ENCODE data around the gene GPATCH11. TPM values are rescaled to one million over a fixed set of nuclear protein-coding genes. Genes with fewer than 3 reads are reported as not detected.

GPATCH11 gene
- total and polyA plus RNA-seq, 7 donors: 3.7 to 11.8 (median 4.9) TPM

GRCh38 chr2:37085731-37086147 is 1.4 kb downstream of the GPATCH11 start:
- intact Hi-C loops (cut with DNase I): loop anchor here (10.0 kb wide), 1 partner anchor 149 kb away; the partner anchor contains the start of genes CEBPZ and NDUFAF7
- peaks cover 4 to 36% (median 10%) of the 10 kb centered on the region in 4 donors for H3K36me3 ChIP-seq
- no peak for DNase-seq
- H3K4me1 ChIP-seq: peaks cover 0 to 25% (median 20%) of the 10 kb centered on the region in 4 donors
- WGBS, 2 donors: 79 to 80% methylated on average over 1 of the region's 1 CpG
- H3K4me3 ChIP-seq: no peak overlapping the region
- no peak overlapping the region for H3K27ac ChIP-seq
- no peaks in the 10 kb centered on the region for H3K9me3 ChIP-seq
- TF ChIP-seq, protein P1, sequence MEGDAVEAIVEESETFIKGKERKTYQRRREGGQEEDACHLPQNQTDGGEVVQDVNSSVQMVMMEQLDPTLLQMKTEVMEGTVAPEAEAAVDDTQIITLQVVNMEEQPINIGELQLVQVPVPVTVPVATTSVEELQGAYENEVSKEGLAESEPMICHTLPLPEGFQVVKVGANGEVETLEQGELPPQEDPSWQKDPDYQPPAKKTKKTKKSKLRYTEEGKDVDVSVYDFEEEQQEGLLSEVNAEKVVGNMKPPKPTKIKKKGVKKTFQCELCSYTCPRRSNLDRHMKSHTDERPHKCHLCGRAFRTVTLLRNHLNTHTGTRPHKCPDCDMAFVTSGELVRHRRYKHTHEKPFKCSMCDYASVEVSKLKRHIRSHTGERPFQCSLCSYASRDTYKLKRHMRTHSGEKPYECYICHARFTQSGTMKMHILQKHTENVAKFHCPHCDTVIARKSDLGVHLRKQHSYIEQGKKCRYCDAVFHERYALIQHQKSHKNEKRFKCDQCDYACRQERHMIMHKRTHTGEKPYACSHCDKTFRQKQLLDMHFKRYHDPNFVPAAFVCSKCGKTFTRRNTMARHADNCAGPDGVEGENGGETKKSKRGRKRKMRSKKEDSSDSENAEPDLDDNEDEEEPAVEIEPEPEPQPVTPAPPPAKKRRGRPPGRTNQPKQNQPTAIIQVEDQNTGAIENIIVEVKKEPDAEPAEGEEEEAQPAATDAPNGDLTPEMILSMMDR (IDR thresholded peaks at IDR 0.05): no peak
- TF ChIP-seq POLR2A (IDR thresholded peaks at IDR 0.05): no peak
- no peak for TF ChIP-seq EP300 (IDR thresholded peaks at IDR 0.05)
- TF ChIP-seq POLR2AphosphoS5 (IDR thresholded peaks at IDR 0.05): no peak
- H3K27me3 ChIP-seq: no peaks in the 10 kb centered on the region

- Histone ChIP-seq H3K27ac (no peak overlapping the region), H3K4me3 (no peak overlapping the region), H3K4me1 (peaks cover 0 to 10% (median 4%) of the 10 kb centered on the region in 4 donors), H3K9me3 (no peaks in the 10 kb centered on the region), H3K27me3 (no peaks in the 10 kb centered on the region), H3K36me3 (peaks cover 9 to 72% (median 25%) of the 10 kb centered on the region in 4 donors)
- intact Hi-C loops (cut with DNase I): no loop called here
- TF ChIP-seq, protein P1 (IDR thresholded peaks at IDR 0.05): no peak
- DNase-seq: no peak
- 61 to 89% methylated on average over 4 of the region's 4 CpGs for WGBS, 2 donors
Measured at GRCh38 chr2:37090019-37090477, 5.7 kb downstream of the GPATCH11 start.

- H3K36me3 ChIP-seq: peaks cover 13 to 90% (median 27%) of the 10 kb centered on the region in 4 donors
- H3K4me1 ChIP-seq: no peaks in the 10 kb centered on the region
- no peak for TF ChIP-seq POLR2A (IDR thresholded peaks at IDR 0.05)
- no peak for TF ChIP-seq POLR2AphosphoS5 (IDR thresholded peaks at IDR 0.05)
- TF ChIP-seq, protein P1 (IDR thresholded peaks at IDR 0.05): no peak
- TF ChIP-seq EP300 (IDR thresholded peaks at IDR 0.05): no peak
- WGBS, 2 donors: 65 to 85% methylated on average over 5 of the region's 5 CpGs
- no peak for DNase-seq
- no peak overlapping the region for H3K4me3 ChIP-seq
- H3K27ac ChIP-seq: no peak overlapping the region
- intact Hi-C loops (cut with DNase I): no loop called here
- no peaks in the 10 kb centered on the region for H3K9me3 ChIP-seq
- H3K27me3 ChIP-seq: no peaks in the 10 kb centered on the region
Measured at GRCh38 chr2:37091873-37092272, 7.6 kb downstream of the GPATCH11 start.

DNA sequence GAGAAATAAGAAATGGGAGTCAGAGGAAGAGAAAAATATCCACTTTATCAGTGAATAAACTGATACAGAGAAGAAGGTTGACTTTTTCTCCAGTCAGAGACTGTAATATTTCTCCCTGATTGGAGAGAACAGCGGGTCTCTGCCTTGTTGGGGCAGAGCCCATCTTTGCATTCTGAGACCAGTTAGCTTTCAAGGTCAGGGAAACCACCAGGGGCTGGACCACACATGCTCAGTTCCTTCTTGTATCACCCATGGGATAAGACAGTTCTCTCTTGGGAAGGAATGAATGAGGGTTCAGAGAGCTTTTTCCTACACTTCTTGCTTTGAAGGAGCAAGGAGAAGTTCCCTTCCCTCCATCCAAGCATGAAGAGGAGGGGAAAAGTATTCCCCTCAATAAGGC is 12.2 kb downstream of the GPATCH11 start:
- Histone ChIP-seq H3K27ac (no peak overlapping the region), H3K27me3 (no peaks in the 10 kb centered on the region), H3K4me3 (no peak overlapping the region), H3K36me3 (peaks cover 10 to 76% (median 32%) of the 10 kb centered on the region in 4 donors), H3K9me3 (no peaks in the 10 kb centered on the region), H3K4me1 (no peaks in the 10 kb centered on the region)
- no peak for DNase-seq
- TF ChIP-seq, protein P1 (IDR thresholded peaks at IDR 0.05): no peak
- TF ChIP-seq EP300 (IDR thresholded peaks at IDR 0.05) (no peak), POLR2A (IDR thresholded peaks at IDR 0.05) (no peak), POLR2AphosphoS5 (IDR thresholded peaks at IDR 0.05) (no peak)
- intact Hi-C loops (cut with DNase I): no loop called here
- WGBS, 2 donors: 94% methylated on average over 1 of the region's 1 CpG

All from sigmoid colon (tissue), 7 donors.